Endothelial cell (in vitro differentiated cells): ENCODE results near the gene GBF1. TPM values are rescaled to one million over a fixed set of nuclear protein-coding genes. Genes with fewer than 3 reads are reported as not detected.
"Not testable (repeated sequence)": the region's sequence is repeated elsewhere in the genome, so short reads cannot be mapped to it uniquely, and the experiment has no call there.

Source experiments
- DNase-seq: peaks from one replicate; pipeline ENCODE4 v3.0.0; 2021; ENCODE audit warnings: low spot score
- H3K27ac Mint-ChIP-seq: one replicate; pipeline ENCODE4 v1.8.0; 2021; ENCODE audit warnings: mixed read lengths, inconsistent platforms; ENCODE audit not compliant: unreplicated experiment
- H3K27me3 Mint-ChIP-seq: one replicate; pipeline ENCODE4 v1.8.0; 2021; ENCODE audit warnings: mild to moderate bottlenecking, moderate library complexity, mixed read lengths, inconsistent platforms; ENCODE audit not compliant: unreplicated experiment
- H3K36me3 Mint-ChIP-seq: one replicate; pipeline ENCODE4 v1.8.0; 2021; ENCODE audit warnings: mild to moderate bottlenecking, low read depth, mixed read lengths, inconsistent platforms; ENCODE audit not compliant: unreplicated experiment
- H3K4me1 Mint-ChIP-seq: one replicate; pipeline ENCODE4 v1.8.0; 2021; ENCODE audit warnings: mild to moderate bottlenecking, mixed read lengths, inconsistent platforms; ENCODE audit not compliant: unreplicated experiment
- H3K4me3 Mint-ChIP-seq: one replicate; pipeline ENCODE4 v1.8.0; 2021; ENCODE audit warnings: mild to moderate bottlenecking, mixed read lengths, inconsistent platforms; ENCODE audit not compliant: unreplicated experiment
- H3K9me3 Mint-ChIP-seq: one replicate; pipeline ENCODE4 v1.8.0; 2021; ENCODE audit warnings: mixed read lengths, inconsistent platforms; ENCODE audit not compliant: unreplicated experiment
- total RNA-seq: library from RNA; stranded (reverse); fragmentation: NEBNext Ultra II Directional; extraction: Animal tissue kit (Norgen Biotek cat#: 25700); gene quantifications from one replicate; pipeline ENCODE4 v1.2.1, GENCODE V29; 2021; ENCODE audit not compliant: unreplicated experiment
- TF ChIP-seq, protein P1 (sequence below): fragments of 200-600 bp; sonication (generic); IDR thresholded peaks from one replicate; pipeline ENCODE4 v1.5.0; 2021; ENCODE audit warnings: antibody characterized with exemption; ENCODE audit not compliant: unreplicated experiment

The GBF1 gene
- total RNA-seq, 1 donor from 2014 or later = 45.1 TPM

- Mint-ChIP-seq H3K36me3 (peaks cover 4% of the 10 kb centered on the region), H3K9me3 (no peaks in the 10 kb centered on the region), H3K27ac (peak overlapping the region; percentile 95), H3K27me3 (peaks cover 10% of the 10 kb centered on the region), H3K4me1 (peaks cover 34% of the 10 kb centered on the region), H3K4me3 (peak overlapping the region; percentile 99)
- TF ChIP-seq, protein P1, sequence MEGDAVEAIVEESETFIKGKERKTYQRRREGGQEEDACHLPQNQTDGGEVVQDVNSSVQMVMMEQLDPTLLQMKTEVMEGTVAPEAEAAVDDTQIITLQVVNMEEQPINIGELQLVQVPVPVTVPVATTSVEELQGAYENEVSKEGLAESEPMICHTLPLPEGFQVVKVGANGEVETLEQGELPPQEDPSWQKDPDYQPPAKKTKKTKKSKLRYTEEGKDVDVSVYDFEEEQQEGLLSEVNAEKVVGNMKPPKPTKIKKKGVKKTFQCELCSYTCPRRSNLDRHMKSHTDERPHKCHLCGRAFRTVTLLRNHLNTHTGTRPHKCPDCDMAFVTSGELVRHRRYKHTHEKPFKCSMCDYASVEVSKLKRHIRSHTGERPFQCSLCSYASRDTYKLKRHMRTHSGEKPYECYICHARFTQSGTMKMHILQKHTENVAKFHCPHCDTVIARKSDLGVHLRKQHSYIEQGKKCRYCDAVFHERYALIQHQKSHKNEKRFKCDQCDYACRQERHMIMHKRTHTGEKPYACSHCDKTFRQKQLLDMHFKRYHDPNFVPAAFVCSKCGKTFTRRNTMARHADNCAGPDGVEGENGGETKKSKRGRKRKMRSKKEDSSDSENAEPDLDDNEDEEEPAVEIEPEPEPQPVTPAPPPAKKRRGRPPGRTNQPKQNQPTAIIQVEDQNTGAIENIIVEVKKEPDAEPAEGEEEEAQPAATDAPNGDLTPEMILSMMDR = no peak
- no peak for DNase-seq
Measured at GRCh38 chr10:102245932-102246251, 560 bp downstream of the GBF1 start.

DNA sequence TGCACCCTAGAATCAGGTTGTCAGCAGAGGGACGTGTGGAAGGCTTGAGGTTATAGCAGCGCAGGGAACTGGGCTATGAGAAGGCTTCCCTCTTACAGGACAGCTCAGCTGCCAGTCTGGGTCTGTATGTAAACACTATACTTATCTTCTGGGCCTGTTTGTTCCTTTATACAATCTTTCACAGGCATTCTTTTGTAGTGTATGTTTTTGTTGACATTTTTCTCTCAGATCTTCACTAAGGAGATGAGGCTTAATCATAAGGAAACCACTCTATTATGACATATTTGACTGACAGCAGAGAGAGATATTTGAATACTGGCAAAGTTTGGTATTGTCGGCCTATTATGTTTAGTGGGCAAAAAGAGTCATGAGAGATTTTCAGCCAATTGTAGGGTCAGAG is 929 bp downstream of the GBF1 start:
- Mint-ChIP-seq H3K9me3 (no peaks in the 10 kb centered on the region), H3K27me3 (peaks cover 8% of the 10 kb centered on the region), H3K4me1 (peaks cover 32% of the 10 kb centered on the region), H3K27ac (peak overlapping the region; percentile 95), H3K4me3 (peak overlapping the region; percentile 99), H3K36me3 (peaks cover 4% of the 10 kb centered on the region)
- DNase-seq = no peak
- TF ChIP-seq, protein P1 = no peak

DNA sequence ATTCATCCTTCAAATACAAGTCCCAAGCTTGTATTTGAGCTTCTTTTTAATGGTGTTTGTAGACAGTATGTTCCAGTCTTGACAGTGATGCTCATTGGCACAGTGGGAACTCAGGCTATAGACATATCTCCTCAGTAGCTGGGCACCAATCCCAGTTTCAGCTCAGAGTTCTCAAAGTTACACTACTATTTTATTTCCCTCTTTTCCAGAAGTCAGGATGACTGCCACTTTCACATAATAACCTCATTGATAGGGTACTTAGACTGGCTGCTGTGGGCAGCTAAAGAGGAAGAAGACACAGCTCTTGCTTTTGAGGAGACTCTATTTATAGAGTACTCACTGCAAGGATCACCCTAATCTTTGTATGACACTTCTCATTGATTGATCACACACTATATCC is 2.4 kb downstream of the GBF1 start:
- Mint-ChIP-seq H3K9me3 (no peaks in the 10 kb centered on the region), H3K4me1 (peaks cover 29% of the 10 kb centered on the region), H3K36me3 (no peaks in the 10 kb centered on the region), H3K27me3 (peaks cover 2% of the 10 kb centered on the region), H3K27ac (no peak overlapping the region), H3K4me3 (no peak overlapping the region)
- TF ChIP-seq, protein P1 = no peak
- DNase-seq = no peak

DNA sequence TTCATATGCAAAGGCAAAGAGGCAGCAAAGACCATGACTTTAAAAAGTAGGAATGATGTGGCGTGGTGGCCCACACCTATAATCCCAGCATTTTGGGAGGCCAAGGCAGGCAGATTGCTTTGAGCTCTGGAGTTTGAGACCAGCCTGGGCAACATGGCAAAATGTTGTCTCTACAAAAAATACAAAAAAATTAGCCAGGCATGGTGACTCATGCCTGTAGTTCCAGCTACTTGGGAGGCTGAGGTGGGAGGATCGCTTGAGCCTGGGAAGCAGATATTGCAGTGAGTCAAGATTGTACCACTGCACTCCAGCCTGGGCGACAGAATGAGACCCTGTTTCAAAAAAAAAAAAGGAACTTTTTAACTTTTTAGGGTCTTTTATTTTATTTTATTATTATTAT is 7.2 kb downstream of the GBF1 start:
- not testable (repeated sequence) for H3K4me3 Mint-ChIP-seq, H3K36me3 Mint-ChIP-seq, DNase-seq, H3K9me3 Mint-ChIP-seq, H3K4me1 Mint-ChIP-seq, H3K27ac Mint-ChIP-seq, H3K27me3 Mint-ChIP-seq

- Mint-ChIP-seq H3K36me3 (no peaks in the 10 kb centered on the region), H3K4me3 (no peak overlapping the region), H3K9me3 (no peaks in the 10 kb centered on the region), H3K4me1 (no peaks in the 10 kb centered on the region), H3K27ac (no peak overlapping the region), H3K27me3 (no peaks in the 10 kb centered on the region)
- TF ChIP-seq, protein P1 = no peak
- DNase-seq = no peak
Measured at GRCh38 chr10:102254426-102254825, 9.1 kb downstream of the GBF1 start.

DNA sequence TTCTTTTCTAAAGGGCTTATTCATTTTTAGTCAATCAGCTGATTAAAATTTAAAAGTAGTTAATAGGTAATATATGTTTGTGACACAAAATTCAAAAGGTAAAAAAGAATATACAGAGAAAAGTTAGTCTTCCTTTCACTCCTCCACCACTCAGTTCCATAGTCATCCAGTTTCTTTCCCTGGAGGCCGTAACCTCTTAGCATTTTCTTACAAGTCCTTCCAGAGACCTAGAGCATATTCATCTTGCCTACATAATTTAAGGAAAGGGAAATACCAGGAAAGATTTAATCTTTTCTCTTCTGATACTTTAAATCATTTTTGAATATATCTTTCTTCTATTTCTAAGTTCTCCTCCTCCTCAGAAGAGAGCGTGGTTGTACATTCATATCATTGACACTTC is 10.1 kb downstream of the GBF1 start:
- H3K27ac Mint-ChIP-seq = no peak overlapping the region
- DNase-seq = no peak
- H3K36me3 Mint-ChIP-seq = no peaks in the 10 kb centered on the region

More for the DNA sequence above, 10.1 kb downstream of the GBF1 start:
- Mint-ChIP-seq H3K4me1 (no peaks in the 10 kb centered on the region), H3K27me3 (no peaks in the 10 kb centered on the region), H3K4me3 (no peak overlapping the region), H3K9me3 (no peaks in the 10 kb centered on the region)
- TF ChIP-seq, protein P1 = no peak
